WTC11 (cell line): ENCODE data around the gene SYNM.

ENCODE experiments used
- AFF4 ChIP-seq: sonication (generic); formaldehyde crosslinking; IDR thresholded peaks from 2 replicates; pipeline ENCODE4 v1.8.1; 2023; ENCODE audit warnings: mild to moderate bottlenecking, missing genetic modification reagents, borderline replicate concordance
- AR ChIP-seq: fragments of 250-450 bp; sonication (Bioruptor Pico); IDR thresholded peaks from 2 replicates; pipeline ENCODE4 v1.9.0; 2021; ENCODE audit warnings: mild to moderate bottlenecking
- ATF2 ChIP-seq: sonication (generic); formaldehyde crosslinking; IDR thresholded peaks from 2 replicates; pipeline ENCODE4 v1.8.1; 2022; ENCODE audit warnings: low read depth, missing genetic modification reagents, borderline replicate concordance
- ATF6 ChIP-seq: sonication (generic); formaldehyde crosslinking; IDR thresholded peaks from 2 replicates; pipeline ENCODE4 v1.8.1; 2023; ENCODE audit warnings: mild to moderate bottlenecking, missing genetic modification reagents
- CTCF ChIP-seq: fragments of 200-600 bp; IDR thresholded peaks from 2 replicates; pipeline ENCODE4 v1.8.0; 2022; ENCODE audit warnings: antibody characterized with exemption
- E2F4 ChIP-seq: sonication (generic); formaldehyde crosslinking; IDR thresholded peaks from 2 replicates; pipeline ENCODE4 v1.8.1; 2022; ENCODE audit warnings: low read depth, mild to moderate bottlenecking, moderate library complexity, missing genetic modification reagents, borderline replicate concordance
- E2F5 ChIP-seq: sonication (generic); formaldehyde crosslinking; IDR thresholded peaks from 2 replicates; pipeline ENCODE4 v1.8.1; 2022; ENCODE audit warnings: mild to moderate bottlenecking, moderate library complexity, missing genetic modification reagents
- EMX1 ChIP-seq: fragments of 250-450 bp; sonication (Bioruptor Pico); IDR thresholded peaks from 2 replicates; pipeline ENCODE4 v1.8.0; 2021; ENCODE audit warnings: mild to moderate bottlenecking
- IRF1 ChIP-seq: sonication (generic); formaldehyde crosslinking; IDR thresholded peaks from 2 replicates; pipeline ENCODE4 v1.8.0; 2023; ENCODE audit warnings: missing genetic modification reagents
- RORB ChIP-seq: fragments of 250-450 bp; sonication (Bioruptor Pico); IDR thresholded peaks from 2 replicates; pipeline ENCODE4 v1.9.0; 2021; ENCODE audit warnings: mild to moderate bottlenecking
- SMAD3 ChIP-seq: sonication (generic); formaldehyde crosslinking; IDR thresholded peaks from 2 replicates; pipeline ENCODE4 v1.8.0; 2022; ENCODE audit warnings: missing genetic modification reagents, mild to moderate bottlenecking, borderline replicate concordance
- SP1 ChIP-seq: sonication (generic); formaldehyde crosslinking; conservative IDR thresholded peaks from 2 replicates; pipeline ENCODE4 v1.8.1; 2022; ENCODE audit warnings: missing genetic modification reagents
- TP53 ChIP-seq: sonication (generic); formaldehyde crosslinking; IDR thresholded peaks from 2 replicates; pipeline ENCODE4 v1.8.1; 2023; ENCODE audit warnings: mild to moderate bottlenecking, missing genetic modification reagents

GRCh38 chr15:99181545-99181971 is 76.7 kb downstream of the SYNM start:
- TF ChIP-seq CTCF (no peak), ATF6 (no peak), SP1 (CRISPR knock-in tag) (no peak), SMAD3 (CRISPR knock-in tag) (no peak), ATF2 (CRISPR knock-in tag) (no peak), E2F5 (CRISPR knock-in tag) (no peak), AR (CRISPR knock-in tag) (no peak), AFF4 (CRISPR knock-in tag) (no peak), EMX1 (no peak), E2F4 (CRISPR knock-in tag) (no peak), IRF1 (CRISPR knock-in tag) (no peak), TP53 (CRISPR knock-in tag) (no peak), RORB (CRISPR knock-in tag) (no peak)
